HEK293T (cell line): Measurements from ENCODE around the gene SLC8A1.

Experiments
- CTCF ChIA-PET: fragments of 350-600 bp; formaldehyde crosslinking; extraction: SDS; loops from one replicate; lab custom pipeline; 2021; ENCODE audit warnings: antibody characterized with exemption, inconsistent platforms; lab: Yijun Ruan, JAX
- POLR2A ChIA-PET: fragments of 350-600 bp; formaldehyde crosslinking; extraction: SDS; loops from one replicate; lab custom pipeline; 2020; ENCODE audit warnings: antibody characterized with exemption, inconsistent platforms; lab: Yijun Ruan, JAX
- DNase-seq: peaks from one replicate; pipeline ENCODE4 v3.0.0; 2012; ENCODE audit warnings: mixed read lengths; ENCODE audit errors: extremely low spot score
- ARNT ChIP-seq: fragments of 450-650 bp; IDR thresholded peaks from 2 replicates; pipeline ENCODE4 v1.6.1; 2017; ENCODE audit warnings: mild to moderate bottlenecking
- BHLHE40 ChIP-seq: fragments of 450-650 bp; IDR thresholded peaks from 2 replicates; pipeline ENCODE4 v1.6.1; 2016; ENCODE audit warnings: mild to moderate bottlenecking, moderate library complexity, borderline replicate concordance
- CTBP1 ChIP-seq: fragments of 450-650 bp; IDR thresholded peaks from 2 replicates; pipeline ENCODE4 v1.6.1; 2016; ENCODE audit warnings: borderline replicate concordance
- ELF4 ChIP-seq: fragments of 450-650 bp; IDR thresholded peaks from 2 replicates; pipeline ENCODE4 v1.6.1; 2017; ENCODE audit warnings: antibody characterized with exemption
- FOXA1 ChIP-seq: fragments of 450-650 bp; IDR thresholded peaks from 2 replicates; pipeline ENCODE4 v1.6.1; 2016; ENCODE audit warnings: mild to moderate bottlenecking
- FOXK2 ChIP-seq: fragments of 450-650 bp; IDR thresholded peaks from 2 replicates; pipeline ENCODE4 v1.6.1; 2016; ENCODE audit warnings: mild to moderate bottlenecking
- FOXM1 ChIP-seq: fragments of 450-650 bp; IDR thresholded peaks from 2 replicates; pipeline ENCODE4 v1.6.1; 2017; ENCODE audit warnings: mild to moderate bottlenecking, borderline replicate concordance
- HDGF ChIP-seq: fragments of 450-650 bp; IDR thresholded peaks from 2 replicates; pipeline ENCODE4 v1.6.1; 2017; ENCODE audit warnings: antibody characterized with exemption, borderline replicate concordance
- L3MBTL2 ChIP-seq: fragments of 450-650 bp; conservative IDR thresholded peaks from 2 replicates; pipeline ENCODE4 v1.6.1; 2016; ENCODE audit warnings: mild to moderate bottlenecking
- LEF1 ChIP-seq: fragments of 450-650 bp; IDR thresholded peaks from 2 replicates; pipeline ENCODE4 v1.6.1; 2017; ENCODE audit warnings: mild to moderate bottlenecking, borderline replicate concordance
- NFRKB ChIP-seq: fragments of 450-650 bp; IDR thresholded peaks from 2 replicates; pipeline ENCODE4 v1.6.1; 2016; ENCODE audit warnings: mild to moderate bottlenecking, moderate library complexity
- PKNOX1 ChIP-seq: fragments of 450-650 bp; IDR thresholded peaks from 2 replicates; pipeline ENCODE4 v1.6.1; 2016
- SP1 ChIP-seq: fragments of 450-650 bp; IDR thresholded peaks from 2 replicates; pipeline ENCODE4 v1.6.1; 2017
- SUZ12 ChIP-seq: fragments of 450-650 bp; IDR thresholded peaks from 2 replicates; pipeline ENCODE4 v1.6.1; 2016; ENCODE audit warnings: mild to moderate bottlenecking
- TARDBP ChIP-seq: fragments of 450-650 bp; IDR thresholded peaks from 2 replicates; pipeline ENCODE4 v1.6.1; 2016
- ZNF384 ChIP-seq: fragments of 450-650 bp; IDR thresholded peaks from 2 replicates; pipeline ENCODE4 v1.6.1; 2016

Gene SLC8A1

GRCh38 chr2:40109381-40109780 is 342.5 kb downstream of the SLC8A1 start:
- DNase-seq = no peak
- ChIA-PET POLR2A (no interaction called here), CTCF (no interaction called here)
- TF ChIP-seq HDGF (no peak), TARDBP (no peak), FOXA1 (no peak), BHLHE40 (no peak), CTBP1 (no peak), LEF1 (no peak), ARNT (no peak), NFRKB (no peak), SUZ12 (no peak)

DNA sequence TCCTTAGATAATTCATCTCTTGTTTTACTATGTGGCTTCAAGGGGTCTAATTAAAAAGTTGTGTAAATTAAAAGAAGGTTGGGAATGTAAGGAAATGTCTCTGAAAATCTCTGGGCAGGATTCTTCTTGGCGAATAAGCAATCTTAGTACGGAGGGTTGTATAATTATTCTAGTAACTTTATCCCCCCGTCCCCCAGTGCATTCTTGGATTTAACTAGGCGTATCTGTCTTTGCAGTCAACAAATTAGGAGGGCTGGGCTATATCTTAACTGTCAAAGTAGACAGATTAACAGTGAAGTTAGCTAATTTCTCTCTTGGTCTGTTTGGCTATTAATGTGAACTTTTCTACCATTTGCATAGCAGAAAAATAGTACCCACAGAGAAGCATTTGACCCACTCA is 343.0 kb downstream of the SLC8A1 start:
- CTCF ChIA-PET = no interaction called here
- DNase-seq = no peak
- POLR2A ChIA-PET = no interaction called here
- TF ChIP-seq FOXA1 = no peak

- CTCF ChIA-PET = no interaction called here
- POLR2A ChIA-PET = no interaction called here
- no peak for DNase-seq
- TF ChIP-seq HDGF = no peak
- no peak for TF ChIP-seq CTBP1
- TF ChIP-seq NFRKB = no peak
- TF ChIP-seq BHLHE40 = no peak
- no peak for TF ChIP-seq FOXK2
- no peak for TF ChIP-seq SUZ12
- TF ChIP-seq FOXM1 = no peak
Measured at GRCh38 chr2:40106061-40106460, 345.8 kb downstream of the SLC8A1 start.

DNA sequence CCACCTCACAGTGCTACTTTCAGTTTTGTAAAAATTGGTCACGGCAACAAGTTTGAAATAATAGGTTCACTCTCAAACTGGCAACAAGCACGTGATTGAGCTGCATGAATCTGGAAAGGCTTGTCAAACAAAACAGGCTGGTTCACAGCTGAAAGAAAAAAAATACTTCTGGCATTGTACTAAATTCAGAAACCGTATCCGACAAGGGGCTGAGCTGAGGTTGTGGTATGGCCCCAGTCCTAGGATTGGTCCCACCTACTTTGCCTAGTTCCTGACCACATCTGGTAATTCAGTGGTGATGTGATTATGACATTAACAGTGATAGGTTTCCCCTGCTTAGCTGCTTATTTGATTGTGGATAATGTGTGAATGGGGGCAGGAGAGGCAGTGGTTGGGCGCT is 346.3 kb downstream of the SLC8A1 start:
- POLR2A ChIA-PET = no interaction called here
- DNase-seq = no peak
- CTCF ChIA-PET = no interaction called here
- TF ChIP-seq PKNOX1 = no peak
- TF ChIP-seq SP1 = no peak
- no peak for TF ChIP-seq SUZ12
- no peak for TF ChIP-seq FOXK2
- no peak for TF ChIP-seq ELF4
- no peak for TF ChIP-seq FOXA1
- TF ChIP-seq NFRKB = no peak
- no peak for TF ChIP-seq ZNF384
- TF ChIP-seq L3MBTL2 = no peak
- no peak for TF ChIP-seq LEF1
- TF ChIP-seq CTBP1 = no peak
- no peak for TF ChIP-seq TARDBP

GRCh38 chr2:40103590-40103989 is 348.3 kb downstream of the SLC8A1 start:
- TF ChIP-seq ARNT (no peak), HDGF (no peak), FOXK2 (no peak), NFRKB (no peak), L3MBTL2 (no peak), SP1 (no peak), ELF4 (no peak), ZNF384 (no peak), FOXM1 (no peak), FOXA1 (no peak), LEF1 (no peak), BHLHE40 (no peak), PKNOX1 (no peak), SUZ12 (no peak), CTBP1 (no peak), TARDBP (no peak)
- ChIA-PET CTCF (no interaction called here), POLR2A (no interaction called here)
- DNase-seq = no peak

DNA sequence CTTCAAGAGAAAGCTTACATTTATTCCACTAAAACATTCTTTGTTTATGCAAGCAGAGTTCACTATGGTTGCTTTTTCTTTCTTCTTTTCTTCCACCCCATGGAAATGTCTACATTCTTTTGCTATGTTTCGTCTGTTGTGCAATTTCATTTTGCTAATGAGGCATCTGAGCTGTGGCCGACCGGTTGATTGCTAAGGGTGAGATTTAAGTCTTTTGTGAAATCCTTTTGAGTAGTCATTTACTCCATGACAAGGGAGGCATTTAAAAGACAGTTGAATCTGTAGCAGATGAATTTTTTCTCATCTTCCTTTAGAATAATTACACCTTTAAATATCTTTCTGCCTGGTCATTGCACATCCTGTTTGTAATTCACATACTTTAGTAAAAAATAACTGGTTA is 348.7 kb downstream of the SLC8A1 start:
- CTCF ChIA-PET = interaction anchor here (0.8 kb wide), 1 partner anchor 18 kb away, joined by 7 read pairs; no protein-coding TSS in a partner anchor
- no peak for DNase-seq
- POLR2A ChIA-PET = no interaction called here
- no peak for TF ChIP-seq HDGF
- no peak for TF ChIP-seq SP1
- no peak for TF ChIP-seq ZNF384
- no peak for TF ChIP-seq L3MBTL2
- TF ChIP-seq SUZ12 = no peak
- no peak for TF ChIP-seq ARNT
- no peak for TF ChIP-seq LEF1
- TF ChIP-seq NFRKB = no peak

GRCh38 chr2:40102447-40102846 is 349.4 kb downstream of the SLC8A1 start:
- CTCF ChIA-PET = interaction anchor here (0.8 kb wide), 1 partner anchor 18 kb away, joined by 7 read pairs; no protein-coding TSS in a partner anchor
- POLR2A ChIA-PET = no interaction called here
- TF ChIP-seq FOXA1 (no peak), FOXK2 (no peak), NFRKB (no peak), FOXM1 (no peak), SP1 (no peak), L3MBTL2 (no peak), CTBP1 (no peak), HDGF (no peak), BHLHE40 (no peak), LEF1 (no peak), ARNT (no peak), SUZ12 (no peak), ZNF384 (no peak)
- DNase-seq = no peak
